ENCODE results near the gene PRPF19. TPM values are rescaled to one million over a fixed set of nuclear protein-coding genes. Genes with fewer than 3 reads are reported as not detected.

PRPF19 gene
- total and polyA plus RNA-seq, 9 of the 15 experiments (the other 6 are each of a cell fraction or from before 2014, with no cell fraction given) = 9.4 to 212 (median 73.2) TPM

GRCh38 chr11:60944490-60945294, 38.3 kb upstream of the PRPF19 start (continued):
- 0 out of 2 replicates have a peak, but pooled peaks have one; percentile 8 for TF ChIP-seq REST (IDR thresholded peaks at IDR 0.05; ENCODE audit: borderline replicate concordance)
- TF ChIP-seq REST (CRISPR knock-in tag; IDR thresholded peaks at IDR 0.05; ENCODE audit: low read depth) = no peak
- no peak for TF ChIP-seq ZNF780A (CRISPR knock-in tag; IDR thresholded peaks at IDR 0.05)
- TF ChIP-seq RAD21 (CRISPR knock-in tag; conservative IDR thresholded peaks at IDR 0.05 in 1 of 2, IDR thresholded peaks at IDR 0.05 in 1 of 2) = peak in 1 of 2 experiments; percentile 44; a peak in 2 of 4 replicates
- peak; percentile 51 to 56; a peak in 1 of 4 replicates for TF ChIP-seq KDM1A (IDR thresholded peaks at IDR 0.05)
- TF ChIP-seq SMC3 (conservative IDR thresholded peaks at IDR 0.05; ENCODE audit: insufficient read depth, low read depth, low read length) = 0 out of 2 replicates have a peak, but pooled peaks have one; percentile 27
- TF ChIP-seq CTCFL (IDR thresholded peaks at IDR 0.05; ENCODE audit: borderline replicate concordance, insufficient read depth, low read depth, low read length, poor library complexity, severe bottlenecking) = peak; percentile 34
- TF ChIP-seq NR2C2 (CRISPR knock-in tag; IDR thresholded peaks at IDR 0.05) = peak; percentile 48; the same call in 1 of the 2 replicates
- peak; percentile 77 for TF ChIP-seq NR2C2 (tag; IDR thresholded peaks at IDR 0.05)
- no peak for TF ChIP-seq ZNF79 (CRISPR knock-in tag; IDR thresholded peaks at IDR 0.05; ENCODE audit: low read depth)
- 0 out of 2 replicates have a peak, but pooled peaks have one; percentile 36 for TF ChIP-seq L3MBTL2 (IDR thresholded peaks at IDR 0.05)
- TF ChIP-seq NR2C1 (IDR thresholded peaks at IDR 0.05) = peak; percentile 81
- TF ChIP-seq NR2C1 (tag; IDR thresholded peaks at IDR 0.05) = peak; percentile 89
- no peak for TF ChIP-seq ZSCAN32 (CRISPR knock-in tag; IDR thresholded peaks at IDR 0.05)
- 0 out of 2 replicates have a peak, but pooled peaks have one; percentile 14 for TF ChIP-seq MYC (IDR thresholded peaks at IDR 0.05; ENCODE audit: low read depth, low read length)
- no peak for TF ChIP-seq MYC (CRISPR knock-in tag; IDR thresholded peaks at IDR 0.05; ENCODE audit: borderline replicate concordance, low read depth)
